ENCODE results near the gene DGKZ.

DNA sequence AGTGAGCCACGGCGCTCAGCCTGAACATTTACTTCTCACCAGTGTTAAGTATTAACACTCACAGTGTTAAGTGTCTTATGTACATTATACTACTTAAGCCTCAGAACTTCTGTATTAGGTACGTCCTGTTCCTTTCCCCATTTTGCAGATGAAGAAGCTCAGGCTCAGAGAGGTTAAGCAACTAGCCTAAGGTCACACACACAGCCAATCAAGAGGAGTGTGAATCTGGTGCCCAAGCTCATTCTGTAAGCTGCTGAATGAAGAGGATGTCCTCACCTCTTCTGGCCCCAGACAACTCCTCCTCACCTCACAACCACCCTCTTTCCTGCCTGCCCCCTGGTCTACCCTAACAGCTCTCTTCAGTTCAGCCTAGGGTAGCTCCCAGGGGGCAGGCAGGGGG is 39.9 kb upstream of the DGKZ start:
- TF ChIP-seq, protein P1, sequence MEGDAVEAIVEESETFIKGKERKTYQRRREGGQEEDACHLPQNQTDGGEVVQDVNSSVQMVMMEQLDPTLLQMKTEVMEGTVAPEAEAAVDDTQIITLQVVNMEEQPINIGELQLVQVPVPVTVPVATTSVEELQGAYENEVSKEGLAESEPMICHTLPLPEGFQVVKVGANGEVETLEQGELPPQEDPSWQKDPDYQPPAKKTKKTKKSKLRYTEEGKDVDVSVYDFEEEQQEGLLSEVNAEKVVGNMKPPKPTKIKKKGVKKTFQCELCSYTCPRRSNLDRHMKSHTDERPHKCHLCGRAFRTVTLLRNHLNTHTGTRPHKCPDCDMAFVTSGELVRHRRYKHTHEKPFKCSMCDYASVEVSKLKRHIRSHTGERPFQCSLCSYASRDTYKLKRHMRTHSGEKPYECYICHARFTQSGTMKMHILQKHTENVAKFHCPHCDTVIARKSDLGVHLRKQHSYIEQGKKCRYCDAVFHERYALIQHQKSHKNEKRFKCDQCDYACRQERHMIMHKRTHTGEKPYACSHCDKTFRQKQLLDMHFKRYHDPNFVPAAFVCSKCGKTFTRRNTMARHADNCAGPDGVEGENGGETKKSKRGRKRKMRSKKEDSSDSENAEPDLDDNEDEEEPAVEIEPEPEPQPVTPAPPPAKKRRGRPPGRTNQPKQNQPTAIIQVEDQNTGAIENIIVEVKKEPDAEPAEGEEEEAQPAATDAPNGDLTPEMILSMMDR (IDR thresholded peaks at IDR 0.05; ENCODE audit: low read length), result no peak
- TF ChIP-seq EZH2 (IDR thresholded peaks at IDR 0.05; ENCODE audit: borderline replicate concordance, low read length), result no peak
